ENCODE data around the gene ATP13A5. TPM values are rescaled to one million over a fixed set of nuclear protein-coding genes. Genes with fewer than 3 reads are reported as not detected.

The ATP13A5 gene
- total RNA-seq, 1 experiment from 2014 or later: not detected

DNA sequence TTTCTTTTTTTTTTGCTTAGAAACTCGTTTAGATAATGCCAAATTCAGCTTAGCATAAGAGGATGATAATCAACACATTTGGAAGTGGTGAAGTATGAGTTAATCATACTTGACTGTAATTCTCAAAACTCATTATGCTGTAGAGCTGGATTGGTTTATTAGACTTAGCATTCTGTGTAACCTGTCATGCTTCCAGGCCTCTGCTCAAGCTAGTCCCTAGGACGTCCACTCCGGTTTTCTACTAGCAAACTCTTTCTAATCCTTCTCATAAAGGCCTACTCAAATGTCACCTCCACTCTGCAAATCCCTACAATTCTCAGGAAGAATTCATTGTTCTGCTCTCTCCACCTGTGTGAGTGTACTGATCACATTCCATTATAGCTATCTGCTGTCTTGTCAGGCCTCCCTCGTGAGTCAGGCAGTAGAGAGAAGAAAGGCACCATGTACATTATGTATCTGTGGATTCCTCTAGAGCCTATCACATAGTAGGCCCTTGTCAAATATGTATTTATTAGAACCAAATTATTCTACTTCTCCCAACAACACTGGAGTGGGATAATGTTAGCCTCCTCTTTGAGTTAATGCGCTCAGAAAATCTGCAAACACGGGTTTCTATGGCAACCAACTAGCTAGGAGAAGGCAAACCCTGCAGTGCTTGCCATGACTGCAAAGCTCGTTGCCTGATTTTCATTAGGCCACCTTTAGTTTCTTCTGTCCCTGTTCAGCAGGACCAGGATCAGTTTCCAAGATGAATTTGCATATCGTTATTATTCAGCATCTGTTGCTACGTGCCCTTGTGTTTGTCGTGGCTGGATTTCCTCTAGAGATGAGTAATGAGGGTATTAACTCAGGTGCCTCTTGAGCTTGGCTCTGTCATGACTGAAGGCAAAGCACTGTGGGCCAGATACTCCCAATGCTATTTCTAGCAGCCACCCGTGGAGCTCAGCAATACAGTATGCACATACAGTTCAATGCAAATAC is 30.7 kb downstream of the ATP13A5 start:
- Histone ChIP-seq H3K27ac (ENCODE audit: insufficient read length, low read depth, low read length) (peak overlapping the region; percentile 56), H3K9ac (ENCODE audit: extremely low read depth, insufficient read length, low read length) (no peak overlapping the region)
- DNase-seq: peak; percentile 37

More for the DNA sequence above, 30.7 kb downstream of the ATP13A5 start:
- Histone ChIP-seq H2AK5ac (ENCODE audit: insufficient read length, low read length) (no peak overlapping the region), H3K4me2 (ENCODE audit: insufficient read depth, insufficient read length, low read length) (peak overlapping the region; percentile 9), H3T11ph (ENCODE audit: low read length) (no peak overlapping the region), H4K20me1 (ENCODE audit: control insufficient read depth, insufficient read depth, insufficient read length) (no peaks in the 10 kb centered on the region), H3K4ac (ENCODE audit: low read depth, low read length) (no peak overlapping the region), H4K5ac (ENCODE audit: insufficient read length, low read depth, low read length) (no peak overlapping the region), H3K79me2 (ENCODE audit: insufficient read depth, low read length) (no peaks in the 10 kb centered on the region), H3K14ac (ENCODE audit: insufficient read depth, low read length) (no peak overlapping the region; the same call in 1 of the 2 replicates), H2BK15ac (ENCODE audit: low read depth, low read length) (no peak overlapping the region), H2BK20ac (ENCODE audit: low read depth, low read length, poor library complexity, severe bottlenecking) (no peak overlapping the region), H2BK12ac (ENCODE audit: insufficient read length, low read depth, low read length) (no peak overlapping the region), H4K91ac (ENCODE audit: insufficient read length, low read depth, low read length) (no peak overlapping the region), H3K9me3 (ENCODE audit: control insufficient read depth, low read depth, low read length) (no peaks in the 10 kb centered on the region), H3K18ac (ENCODE audit: insufficient read length, low read depth, low read length) (peak overlapping the region; percentile 43), H2BK5ac (ENCODE audit: insufficient read length, low read length) (no peak overlapping the region), H2AFZ (ENCODE audit: low read length) (no peak overlapping the region), H3K23me2 (ENCODE audit: insufficient read length, low read depth, low read length, poor library complexity, severe bottlenecking) (no peaks in the 10 kb centered on the region), H2BK120ac (ENCODE audit: low read depth, low read length, poor library complexity, severe bottlenecking) (no peak overlapping the region), H3K4me1 (ENCODE audit: insufficient read depth, low read length) (peaks cover 12% of the 10 kb centered on the region), H4K8ac (replicated peaks; ENCODE audit: insufficient read length, low read depth, low read length) (no peak overlapping the region), H3K27me3 (ENCODE audit: insufficient read depth, low read length) (no peaks in the 10 kb centered on the region), H3K56ac (ENCODE audit: insufficient read length, low read depth, low read length) (no peak overlapping the region), H3K79me1 (ENCODE audit: insufficient read depth, low read depth, low read length, poor library complexity, severe bottlenecking) (no peaks in the 10 kb centered on the region), H3K23ac (ENCODE audit: insufficient read length, low read depth, low read length) (no peak overlapping the region)
- Mint-ChIP-seq H3K4me1 (peaks cover 42 to 52% of the 10 kb centered on the region in 2 experiments), H3K27me3 (ENCODE audit: low read depth) (no peaks in the 10 kb centered on the region; the same call in 1 of the 2 replicates), H3K36me3 (ENCODE audit: insufficient read depth in 1 of 3, low read depth in 3 of 3) (no peaks in the 10 kb centered on the region), H3K4me3 (no peak overlapping the region; a peak in 1 of 5 replicates), H3K9me3 (no peaks in the 10 kb centered on the region), H3K27ac (peak overlapping the region; percentile 80 to 95 (median 89))
- TF ChIP-seq, protein P1, sequence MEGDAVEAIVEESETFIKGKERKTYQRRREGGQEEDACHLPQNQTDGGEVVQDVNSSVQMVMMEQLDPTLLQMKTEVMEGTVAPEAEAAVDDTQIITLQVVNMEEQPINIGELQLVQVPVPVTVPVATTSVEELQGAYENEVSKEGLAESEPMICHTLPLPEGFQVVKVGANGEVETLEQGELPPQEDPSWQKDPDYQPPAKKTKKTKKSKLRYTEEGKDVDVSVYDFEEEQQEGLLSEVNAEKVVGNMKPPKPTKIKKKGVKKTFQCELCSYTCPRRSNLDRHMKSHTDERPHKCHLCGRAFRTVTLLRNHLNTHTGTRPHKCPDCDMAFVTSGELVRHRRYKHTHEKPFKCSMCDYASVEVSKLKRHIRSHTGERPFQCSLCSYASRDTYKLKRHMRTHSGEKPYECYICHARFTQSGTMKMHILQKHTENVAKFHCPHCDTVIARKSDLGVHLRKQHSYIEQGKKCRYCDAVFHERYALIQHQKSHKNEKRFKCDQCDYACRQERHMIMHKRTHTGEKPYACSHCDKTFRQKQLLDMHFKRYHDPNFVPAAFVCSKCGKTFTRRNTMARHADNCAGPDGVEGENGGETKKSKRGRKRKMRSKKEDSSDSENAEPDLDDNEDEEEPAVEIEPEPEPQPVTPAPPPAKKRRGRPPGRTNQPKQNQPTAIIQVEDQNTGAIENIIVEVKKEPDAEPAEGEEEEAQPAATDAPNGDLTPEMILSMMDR (conservative IDR thresholded peaks at IDR 0.05): no peak
- no CpG with 5 or more reads among the region's 11 CpGs for WGBS (ENCODE audit: extremely low coverage, insufficient read length, low lambda C conversion rate)
